ENCODE measurements around the gene ANKRD33B. TPM values are rescaled to one million over a fixed set of nuclear protein-coding genes. Genes with fewer than 3 reads are reported as not detected.
"Not testable (repeated sequence)": the region's sequence is repeated elsewhere in the genome, so short reads cannot be mapped to it uniquely, and the experiment has no call there.

Gene ANKRD33B
- total and polyA plus RNA-seq, 2 experiments from 2014 or later = 2.9 to 15.4 TPM

- H3K27ac Mint-ChIP-seq = no peak overlapping the region
- peaks cover 9% of the 10 kb centered on the region; the same call in 2 of the 3 replicates for H3K4me1 Mint-ChIP-seq
- H4K20me1 ChIP-seq (replicated peaks; ENCODE audit: insufficient read depth) = peaks cover 23% of the 10 kb centered on the region
- no peaks in the 10 kb centered on the region for H3K36me3 ChIP-seq (ENCODE audit: insufficient read depth)
- H3F3A ChIP-seq (replicated peaks; ENCODE audit: low read depth) = no peaks in the 10 kb centered on the region
- no peak overlapping the region for H3K27ac ChIP-seq (ENCODE audit: low read depth)
- H3K9me2 ChIP-seq (ENCODE audit: insufficient read depth) = no peaks in the 10 kb centered on the region
- H3K27me3 ChIP-seq (ENCODE audit: insufficient read depth) = peaks cover 54% of the 10 kb centered on the region
- peaks cover 6% of the 10 kb centered on the region; the same call in 1 of the 2 replicates for H3K79me2 ChIP-seq (replicated peaks; ENCODE audit: insufficient read depth)
- no peak overlapping the region for H3K4me3 Mint-ChIP-seq
- H3K9me3 Mint-ChIP-seq = no peaks in the 10 kb centered on the region
- H3K27me3 Mint-ChIP-seq (ENCODE audit: insufficient read depth, low read depth, poor library complexity) = peaks cover 49% of the 10 kb centered on the region
- DNase-seq (ENCODE audit: low spot score) (no peak), ATAC-seq (no peak)
- no peaks in the 10 kb centered on the region for H3K36me3 Mint-ChIP-seq (ENCODE audit: low read depth)
- H2AFZ ChIP-seq = no peak overlapping the region
- no peak overlapping the region for H3K4me3 ChIP-seq
- TF ChIP-seq ZNF114 (CRISPR knock-in tag; IDR thresholded peaks at IDR 0.05) (no peak), ZNF331 (CRISPR knock-in tag; IDR thresholded peaks at IDR 0.05; ENCODE audit: low read depth) (no peak), CREB1 (CRISPR knock-in tag; IDR thresholded peaks at IDR 0.05; ENCODE audit: low read depth) (no peak), NANOG (IDR thresholded peaks at IDR 0.05; ENCODE audit: borderline replicate concordance) (no peak), ZNF462 (CRISPR knock-in tag; IDR thresholded peaks at IDR 0.05) (no peak), STAT1 (IDR thresholded peaks at IDR 0.05; ENCODE audit: unreplicated experiment) (no peak)
- peaks cover 13% of the 10 kb centered on the region; the same call in 1 of the 2 replicates for H3K4me1 ChIP-seq (ENCODE audit: insufficient read depth)
- H3K4me2 ChIP-seq = no peak overlapping the region
Observed at GRCh38 chr5:10567781-10568321, 4.0 kb downstream of the ANKRD33B start.

GRCh38 chr5:10570540-10570939 lies 6.7 kb downstream of the ANKRD33B start:
- not testable (repeated sequence) for H3K27ac Mint-ChIP-seq; H3K9me3 Mint-ChIP-seq; H2AFZ ChIP-seq; H3K4me2 ChIP-seq; H3K36me3 Mint-ChIP-seq (ENCODE audit: low read depth); DNase-seq (ENCODE audit: low spot score); H3K4me3 ChIP-seq; H3K4me3 Mint-ChIP-seq; H3K36me3 ChIP-seq (ENCODE audit: insufficient read depth); H3K4me1 Mint-ChIP-seq; H3K9me2 ChIP-seq (ENCODE audit: insufficient read depth); H3K79me2 ChIP-seq (replicated peaks; ENCODE audit: insufficient read depth); ATAC-seq; H3K4me1 ChIP-seq (ENCODE audit: insufficient read depth); H3F3A ChIP-seq (replicated peaks; ENCODE audit: low read depth); H3K27ac ChIP-seq (ENCODE audit: low read depth)
- peaks cover 23% of the 10 kb centered on the region for H4K20me1 ChIP-seq (replicated peaks; ENCODE audit: insufficient read depth)
- H3K27me3 ChIP-seq (ENCODE audit: insufficient read depth) = peaks cover 35% of the 10 kb centered on the region
- peaks cover 35% of the 10 kb centered on the region for H3K27me3 Mint-ChIP-seq (ENCODE audit: insufficient read depth, low read depth, poor library complexity)

All from GM23338 (cell line).